Fibroblast of skin of right quadriceps (primary cell): ENCODE data around the gene TRIM5.
"Not testable (repeated sequence)": the region's sequence is repeated elsewhere in the genome, so short reads cannot be mapped to it uniquely, and the experiment has no call there.

Experiments used
- DNase-seq: peaks from one replicate; pipeline ENCODE4 v3.0.0-alpha.2; 2013

TRIM5 gene

GRCh38 chr11:5684646-5685362 lies at the start of gene TRIM5:
Gene TRIM5 (minus strand): TSS chr11:5685074. CDS start chr11:5680177, 4,897 bp downstream.
- DNase-seq, result peak; percentile 97

GRCh38 chr11:5727691-5728090 lies 42.8 kb upstream of the TRIM5 start:
- DNase-seq, result no peak

GRCh38 chr11:5726351-5726750 lies 41.5 kb upstream of the TRIM5 start:
- DNase-seq, result no peak

GRCh38 chr11:5722622-5723021 lies 37.7 kb upstream of the TRIM5 start:
- DNase-seq, result no peak

GRCh38 chr11:5719703-5720495 lies 35.0 kb upstream of the TRIM5 start:
- DNase-seq, result no peak

GRCh38 chr11:5716518-5716917 lies 31.6 kb upstream of the TRIM5 start:
- DNase-seq, result not testable (repeated sequence)

- no peak for DNase-seq
Observed at GRCh38 chr11:5713695-5714094, 28.8 kb upstream of the TRIM5 start.

- no peak for DNase-seq
Observed at GRCh38 chr11:5712507-5712906, 27.6 kb upstream of the TRIM5 start.

GRCh38 chr11:5705688-5706087 lies 20.8 kb upstream of the TRIM5 start:
- DNase-seq, result peak; percentile 12

- no peak for DNase-seq
Observed at GRCh38 chr11:5703741-5704536, 19.1 kb upstream of the TRIM5 start.

GRCh38 chr11:5701055-5701577 lies 16.2 kb upstream of the TRIM5 start:
- DNase-seq, result no peak

- no peak for DNase-seq
Observed at GRCh38 chr11:5700421-5701054, 15.7 kb upstream of the TRIM5 start.

- DNase-seq, result no peak
Observed at GRCh38 chr11:5698281-5698680, 13.4 kb upstream of the TRIM5 start.

GRCh38 chr11:5696210-5696609 lies 11.3 kb upstream of the TRIM5 start:
- DNase-seq, result no peak

- no peak for DNase-seq
Observed at GRCh38 chr11:5695580-5695979, 10.7 kb upstream of the TRIM5 start.

- no peak for DNase-seq
Observed at GRCh38 chr11:5694642-5695041, 9.8 kb upstream of the TRIM5 start.

GRCh38 chr11:5691964-5692361 lies 7.1 kb upstream of the TRIM5 start:
- DNase-seq, result no peak

GRCh38 chr11:5691238-5691963 lies 6.5 kb upstream of the TRIM5 start:
- not testable (repeated sequence) for DNase-seq

- no peak for DNase-seq
Observed at GRCh38 chr11:5690736-5691135, 5.9 kb upstream of the TRIM5 start.

GRCh38 chr11:5690216-5690615 lies 5.3 kb upstream of the TRIM5 start:
- no peak for DNase-seq

- DNase-seq, result peak; percentile 61
Observed at GRCh38 chr11:5689551-5689983, 4.7 kb upstream of the TRIM5 start, which contains the start of gene TRIM22. Gene TRIM22 (plus strand): TSS chr11:5689790. CDS start chr11:5696233, 6,443 bp downstream.

- DNase-seq, result no peak
Observed at GRCh38 chr11:5688482-5688881, 3.6 kb upstream of the TRIM5 start.
